Endothelial cell of umbilical vein (primary cell): ENCODE data around the gene ACAA1.

Source experiments
- EZH2 ChIP-seq: IDR thresholded peaks from 2 replicates; pipeline ENCODE4 v1.6.1; 2012; ENCODE audit warnings: borderline replicate concordance, low read depth, mild to moderate bottlenecking, moderate library complexity, low read length, inconsistent platforms; ENCODE audit not compliant: severe bottlenecking
- FOS ChIP-seq: IDR thresholded peaks from 2 replicates; pipeline ENCODE4 v1.6.1; 2011; ENCODE audit warnings: mild to moderate bottlenecking, low read length, moderate library complexity, borderline replicate concordance; ENCODE audit not compliant: insufficient read depth
- JUN ChIP-seq: IDR thresholded peaks from 2 replicates; pipeline ENCODE4 v1.6.1; 2011; ENCODE audit warnings: borderline replicate concordance, low read depth; ENCODE audit not compliant: insufficient read length, insufficient read depth
- MYC ChIP-seq: IDR thresholded peaks from one replicate; pipeline ENCODE4 v1.6.1; 2011; ENCODE audit warnings: mild to moderate bottlenecking, low read depth, low read length
- POLR2A ChIP-seq: IDR thresholded peaks from 2 replicates; pipeline ENCODE4 v1.6.1; 2012; ENCODE audit warnings: low read depth, mild to moderate bottlenecking, control low read depth, low read length
- POLR2AphosphoS5 ChIP-seq: IDR thresholded peaks from 2 replicates; pipeline ENCODE4 v1.6.1; 2012; ENCODE audit warnings: low read depth, mild to moderate bottlenecking, control low read depth, low read length, moderate library complexity; ENCODE audit not compliant: insufficient read depth
- TF ChIP-seq, protein P1 (sequence below), 2 donors: IDR thresholded peaks; 1 replicate in 1 of 2; 2 replicates in 1 of 2; pipeline ENCODE4 v1.5.1; 2011; ENCODE audit warnings: low read length in 2 of 2, mild to moderate bottlenecking in 2 of 2, moderate library complexity in 2 of 2, control low read depth in 1 of 2, inconsistent platforms in 1 of 2, low read depth in 1 of 2; ENCODE audit not compliant: insufficient read depth in 1 of 2; ENCODE audit errors: extremely low read depth in 1 of 2
- TF ChIP-seq, protein P2 (sequence below): IDR thresholded peaks from 2 replicates; pipeline ENCODE4 v1.6.1; 2011; ENCODE audit not compliant: insufficient read depth, insufficient read length

DNA sequence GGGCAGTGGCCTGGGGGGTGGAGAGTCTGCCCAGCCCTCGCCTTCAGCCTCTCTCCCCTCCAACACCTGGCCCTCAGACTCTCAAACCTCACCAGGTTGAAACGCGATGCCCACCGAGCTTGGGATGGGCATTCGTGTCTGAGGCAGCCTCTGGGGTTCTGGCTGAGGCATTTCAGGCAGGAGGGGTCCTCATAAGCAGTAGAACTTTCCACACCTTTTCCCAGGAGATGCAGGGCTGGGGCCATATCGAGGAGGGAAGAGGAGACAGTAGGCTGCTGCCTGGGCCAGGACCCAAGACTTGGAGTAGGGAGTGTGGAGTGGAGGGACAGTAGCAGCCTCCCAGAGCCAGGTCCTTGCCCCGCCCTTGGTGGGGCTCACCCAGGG is 24.6 kb downstream of the ACAA1 start:
- TF ChIP-seq, protein P1, sequence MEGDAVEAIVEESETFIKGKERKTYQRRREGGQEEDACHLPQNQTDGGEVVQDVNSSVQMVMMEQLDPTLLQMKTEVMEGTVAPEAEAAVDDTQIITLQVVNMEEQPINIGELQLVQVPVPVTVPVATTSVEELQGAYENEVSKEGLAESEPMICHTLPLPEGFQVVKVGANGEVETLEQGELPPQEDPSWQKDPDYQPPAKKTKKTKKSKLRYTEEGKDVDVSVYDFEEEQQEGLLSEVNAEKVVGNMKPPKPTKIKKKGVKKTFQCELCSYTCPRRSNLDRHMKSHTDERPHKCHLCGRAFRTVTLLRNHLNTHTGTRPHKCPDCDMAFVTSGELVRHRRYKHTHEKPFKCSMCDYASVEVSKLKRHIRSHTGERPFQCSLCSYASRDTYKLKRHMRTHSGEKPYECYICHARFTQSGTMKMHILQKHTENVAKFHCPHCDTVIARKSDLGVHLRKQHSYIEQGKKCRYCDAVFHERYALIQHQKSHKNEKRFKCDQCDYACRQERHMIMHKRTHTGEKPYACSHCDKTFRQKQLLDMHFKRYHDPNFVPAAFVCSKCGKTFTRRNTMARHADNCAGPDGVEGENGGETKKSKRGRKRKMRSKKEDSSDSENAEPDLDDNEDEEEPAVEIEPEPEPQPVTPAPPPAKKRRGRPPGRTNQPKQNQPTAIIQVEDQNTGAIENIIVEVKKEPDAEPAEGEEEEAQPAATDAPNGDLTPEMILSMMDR (IDR thresholded peaks at IDR 0.05; ENCODE audit: extremely low read depth in 1 of 2, insufficient read depth in 1 of 2, low read depth in 1 of 2, low read length in 2 of 2), result no peak
- TF ChIP-seq POLR2AphosphoS5 (no peak), MYC (no peak), EZH2 (no peak), POLR2A (no peak), FOS (no peak), JUN (no peak)
- TF ChIP-seq, protein P2, sequence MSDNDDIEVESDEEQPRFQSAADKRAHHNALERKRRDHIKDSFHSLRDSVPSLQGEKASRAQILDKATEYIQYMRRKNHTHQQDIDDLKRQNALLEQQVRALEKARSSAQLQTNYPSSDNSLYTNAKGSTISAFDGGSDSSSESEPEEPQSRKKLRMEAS, result no peak
